MM.1S (cell line): ENCODE data around the gene GPR137B.
A peak's percentile ranks its signal among the peaks of the same experiment; 100 is the strongest.
"Not testable (repeated sequence)": the region's sequence is repeated elsewhere in the genome, so short reads cannot be mapped to it uniquely, and the experiment has no call there.

ENCODE experiments used
- DNase-seq: peaks from one replicate; pipeline ENCODE4 v3.0.0-alpha.2; 2015
- H2AFZ ChIP-seq: fragments of 300-600 bp; sonication (generic); 2 replicates; pipeline ENCODE4 v1.6.0; 2016; ENCODE audit warnings: antibody characterized with exemption, low read length
- H3F3A ChIP-seq: fragments of 300-600 bp; sonication (generic); 2 replicates; pipeline ENCODE4 v1.6.1; 2016; ENCODE audit warnings: mild to moderate bottlenecking, antibody characterized with exemption, low read length, moderate library complexity, mixed read lengths; ENCODE audit not compliant: insufficient read depth
- H3K27ac ChIP-seq: fragments of 300-600 bp; sonication (generic); 2 replicates; pipeline ENCODE4 v1.5.1; 2016; ENCODE audit warnings: mild to moderate bottlenecking, low read length
- H3K27me3 ChIP-seq: fragments of 300-600 bp; sonication (generic); replicated peaks from 2 replicates; pipeline ENCODE4 v1.6.0; 2016; ENCODE audit warnings: low read length; ENCODE audit not compliant: insufficient read depth
- H3K36me3 ChIP-seq: fragments of 300-600 bp; sonication (generic); replicated peaks from 2 replicates; pipeline ENCODE4 v1.6.1; 2016; ENCODE audit warnings: mild to moderate bottlenecking, low read length, mixed read lengths; ENCODE audit not compliant: insufficient read depth
- H3K4me1 ChIP-seq: fragments of 300-600 bp; sonication (generic); 2 replicates; pipeline ENCODE4 v1.6.1; 2016; ENCODE audit warnings: low read length, mixed read lengths
- H3K4me2 ChIP-seq: fragments of 300-600 bp; sonication (generic); 2 replicates; pipeline ENCODE4 v1.6.0; 2016; ENCODE audit warnings: low read depth, low read length
- H3K4me3 ChIP-seq: fragments of 300-600 bp; sonication (generic); 2 replicates; pipeline ENCODE4 v1.5.1; 2016; ENCODE audit warnings: low read length, mixed read lengths
- H3K79me2 ChIP-seq: fragments of 300-600 bp; sonication (generic); 2 replicates; pipeline ENCODE4 v1.6.1; 2016; ENCODE audit warnings: mixed run types, low read length, mixed read lengths
- H3K9ac ChIP-seq: fragments of 300-600 bp; sonication (generic); 2 replicates; pipeline ENCODE4 v1.6.1; 2016; ENCODE audit warnings: low read length, mixed read lengths
- H3K9me2 ChIP-seq: fragments of 300-600 bp; sonication (generic); replicated peaks from 2 replicates; pipeline ENCODE4 v1.6.1; 2016; ENCODE audit warnings: mild to moderate bottlenecking, low read length, mixed read lengths; ENCODE audit not compliant: insufficient read depth
- H3K9me3 ChIP-seq: fragments of 300-600 bp; sonication (generic); replicated peaks from 2 replicates; pipeline ENCODE4 v1.6.1; 2016; ENCODE audit warnings: mild to moderate bottlenecking, low read length, mixed read lengths; ENCODE audit not compliant: insufficient read depth
- H4K20me1 ChIP-seq: fragments of 300-600 bp; sonication (generic); 2 replicates; pipeline ENCODE4 v1.6.1; 2016; ENCODE audit warnings: mild to moderate bottlenecking, low read length, moderate library complexity, mixed read lengths; ENCODE audit not compliant: insufficient read depth
- CTCF ChIP-seq: fragments of 300-600 bp; sonication (generic); IDR thresholded peaks from 2 replicates; pipeline ENCODE4 v1.5.1; 2016; ENCODE audit warnings: antibody characterized with exemption, low read length, mixed read lengths
- EZH2 ChIP-seq: fragments of 300-600 bp; sonication (generic); optimal IDR thresholded peaks from 2 replicates; pipeline ENCODE3; 2017; ENCODE audit warnings: low read depth, mild to moderate bottlenecking, antibody characterized with exemption, low read length, mixed read lengths
- EZH2phosphoT487 ChIP-seq: fragments of 300-600 bp; sonication (generic); IDR thresholded peaks from 2 replicates; pipeline ENCODE4 v1.6.1; 2018; ENCODE audit warnings: antibody characterized with exemption, low read length

GPR137B gene

GRCh38 chr1:236159704-236160539, 17.6 kb downstream of the GPR137B start:
- Histone ChIP-seq H3K4me3 (no peak overlapping the region), H3K27ac (no peak overlapping the region), H4K20me1 (no peaks in the 10 kb centered on the region), H2AFZ (no peak overlapping the region), H3K4me1 (peaks cover 19% of the 10 kb centered on the region; the same call in 1 of the 2 replicates), H3K79me2 (no peaks in the 10 kb centered on the region), H3K4me2 (peak overlapping the region; percentile 21; the same call in 1 of the 2 replicates), H3K9ac (no peak overlapping the region), H3K9me3 (no peaks in the 10 kb centered on the region), H3K9me2 (no peaks in the 10 kb centered on the region), H3K36me3 (no peaks in the 10 kb centered on the region), H3F3A (peaks cover 2% of the 10 kb centered on the region; the same call in 1 of the 2 replicates), H3K27me3 (peaks cover 30% of the 10 kb centered on the region)
- no peak for DNase-seq
- TF ChIP-seq EZH2 (no peak), CTCF (no peak), EZH2phosphoT487 (no peak)

- TF ChIP-seq CTCF (no peak), EZH2phosphoT487 (no peak), EZH2 (no peak)
- H3K4me3 ChIP-seq = no peak overlapping the region
- H3K9me2 ChIP-seq = no peaks in the 10 kb centered on the region
- H3K4me1 ChIP-seq = peaks cover 19% of the 10 kb centered on the region; the same call in 1 of the 2 replicates
- H3K27ac ChIP-seq = no peak overlapping the region
- H3K36me3 ChIP-seq = no peaks in the 10 kb centered on the region
- no peak overlapping the region for H3K9ac ChIP-seq
- H3K27me3 ChIP-seq = peaks cover 31% of the 10 kb centered on the region
- 0 out of 2 replicates have a peak overlapping the region, but pooled peaks have one; percentile 21 for H3K4me2 ChIP-seq
- no peaks in the 10 kb centered on the region for H3K9me3 ChIP-seq
- DNase-seq = no peak
- no peaks in the 10 kb centered on the region for H3K79me2 ChIP-seq
- H3F3A ChIP-seq = peaks cover 2% of the 10 kb centered on the region; the same call in 1 of the 2 replicates
- H4K20me1 ChIP-seq = no peaks in the 10 kb centered on the region
- H2AFZ ChIP-seq = no peak overlapping the region
Observed at GRCh38 chr1:236160540-236161127, 18.3 kb downstream of the GPR137B start.

- Histone ChIP-seq H4K20me1 (no peaks in the 10 kb centered on the region), H3K9me3 (no peaks in the 10 kb centered on the region), H3K9ac (no peak overlapping the region), H3K27ac (no peak overlapping the region), H2AFZ (no peak overlapping the region), H3K4me3 (no peak overlapping the region), H3K9me2 (no peaks in the 10 kb centered on the region), H3K36me3 (no peaks in the 10 kb centered on the region), H3F3A (peaks cover 2% of the 10 kb centered on the region; the same call in 1 of the 2 replicates), H3K4me1 (peaks cover 15% of the 10 kb centered on the region; the same call in 1 of the 2 replicates), H3K79me2 (no peaks in the 10 kb centered on the region), H3K27me3 (peaks cover 31% of the 10 kb centered on the region), H3K4me2 (no peak overlapping the region)
- DNase-seq = no peak
- TF ChIP-seq EZH2 (no peak), EZH2phosphoT487 (no peak), CTCF (no peak)
Observed at GRCh38 chr1:236161230-236161629, 18.9 kb downstream of the GPR137B start.

- peaks cover 12% of the 10 kb centered on the region; the same call in 1 of the 2 replicates for H3K4me1 ChIP-seq
- H4K20me1 ChIP-seq, H2AFZ ChIP-seq: not testable (repeated sequence)
Observed at GRCh38 chr1:236161755-236162154, 19.4 kb downstream of the GPR137B start.

More at GRCh38 chr1:236161755-236162154, 19.4 kb downstream of the GPR137B start:
- peaks cover 34% of the 10 kb centered on the region for H3K27me3 ChIP-seq
- H3K4me3 ChIP-seq, H3K9me3 ChIP-seq, H3F3A ChIP-seq, H3K4me2 ChIP-seq, H3K27ac ChIP-seq, H3K9ac ChIP-seq, DNase-seq, H3K9me2 ChIP-seq, H3K36me3 ChIP-seq, H3K79me2 ChIP-seq: not testable (repeated sequence)
